HL-60/S4 (cell line): ENCODE data around the gene AJUBA.
"Not testable (repeated sequence)": the region's sequence is repeated elsewhere in the genome, so short reads cannot be mapped to it uniquely, and the experiment has no call there.

Experiments used
- in situ Hi-C: fragments of 300-500 bp; cut with MboI; formaldehyde crosslinking; loops from 2 replicates; pipeline ENCODE4 v1.14.3; 2022; ENCODE audit warnings: low sequenced_read_pairs

Gene AJUBA

GRCh38 chr14:22952418-22952817 lies 29.9 kb downstream of the AJUBA start:
- in situ Hi-C loops, result no loop called here

DNA sequence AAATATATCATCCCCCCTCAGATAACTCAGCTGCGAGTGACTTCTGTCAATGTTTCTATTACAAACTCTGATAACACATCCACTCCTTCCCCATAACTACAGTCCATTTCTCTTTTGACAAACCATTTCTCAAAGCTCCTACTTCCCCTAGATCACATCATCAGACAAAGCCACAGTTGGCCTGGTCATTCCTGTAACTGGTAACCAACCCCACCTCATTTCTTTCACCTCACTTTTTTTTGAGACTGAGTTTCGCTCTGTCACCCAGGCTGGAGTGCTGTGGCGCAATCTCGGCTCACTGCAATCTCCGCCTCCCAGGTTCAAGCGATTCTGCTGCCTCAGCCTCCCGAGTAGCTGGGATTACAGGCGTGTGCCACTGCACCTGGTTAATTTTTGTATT lies 30.6 kb downstream of the AJUBA start:
- in situ Hi-C loops, result not testable (repeated sequence)

DNA sequence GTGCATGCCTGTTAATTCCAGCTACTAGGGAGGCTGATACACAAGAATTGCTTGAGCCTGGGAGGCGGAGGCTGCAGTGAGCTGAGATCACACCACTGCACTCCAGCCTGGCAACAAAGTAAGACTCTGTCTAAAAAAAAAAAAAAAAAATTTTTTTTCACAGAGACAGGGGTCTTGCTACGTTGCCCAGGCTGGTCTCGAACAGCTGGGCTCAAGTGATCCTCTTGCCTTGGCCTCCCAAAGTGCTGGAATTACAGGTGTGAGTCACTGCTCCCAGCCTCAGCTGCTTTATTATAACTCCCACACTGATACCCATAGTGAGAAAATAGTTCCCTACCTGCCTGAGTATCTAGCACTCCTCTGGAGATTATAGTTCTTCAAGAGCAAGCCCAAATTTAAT lies 36.7 kb downstream of the AJUBA start:
- in situ Hi-C loops, result no loop called here

DNA sequence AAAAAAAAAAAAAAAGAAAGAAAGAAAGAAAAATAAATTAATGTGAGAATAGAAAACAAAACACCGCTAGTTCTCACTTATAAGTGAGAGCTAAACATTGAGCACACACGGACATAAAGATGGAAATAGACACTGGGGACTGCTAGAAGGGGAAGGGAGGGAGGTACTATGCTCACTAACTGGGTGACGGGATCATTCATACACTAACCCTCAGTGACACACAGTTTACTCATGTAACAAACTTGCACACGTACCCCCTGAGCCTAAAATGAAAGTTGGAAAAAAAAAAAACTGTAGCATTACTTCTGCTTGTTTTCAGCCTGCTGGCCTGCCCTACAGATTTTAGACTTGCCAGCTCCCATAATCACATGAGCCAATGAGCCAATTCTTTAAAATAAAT lies 42.7 kb downstream of the AJUBA start:
- in situ Hi-C loops, result no loop called here

DNA sequence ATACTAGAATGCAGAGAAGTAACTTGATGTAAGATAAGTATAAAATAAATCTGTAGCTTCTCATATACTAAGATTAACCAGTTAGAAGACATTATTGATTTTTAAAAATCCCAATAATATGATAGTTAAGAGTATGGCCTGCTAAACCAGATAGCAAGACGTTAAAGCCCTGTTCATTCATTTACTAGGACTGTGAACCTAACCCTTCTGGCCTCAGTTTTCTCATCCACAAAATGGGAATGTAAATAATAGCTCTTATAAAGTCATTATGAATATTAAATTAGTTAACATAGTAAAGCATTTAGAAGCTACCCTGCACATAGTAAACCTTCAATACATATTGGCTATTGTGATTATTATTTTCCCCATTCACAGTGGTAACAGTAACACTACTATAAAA lies 47.2 kb downstream of the AJUBA start:
- in situ Hi-C loops, result no loop called here

DNA sequence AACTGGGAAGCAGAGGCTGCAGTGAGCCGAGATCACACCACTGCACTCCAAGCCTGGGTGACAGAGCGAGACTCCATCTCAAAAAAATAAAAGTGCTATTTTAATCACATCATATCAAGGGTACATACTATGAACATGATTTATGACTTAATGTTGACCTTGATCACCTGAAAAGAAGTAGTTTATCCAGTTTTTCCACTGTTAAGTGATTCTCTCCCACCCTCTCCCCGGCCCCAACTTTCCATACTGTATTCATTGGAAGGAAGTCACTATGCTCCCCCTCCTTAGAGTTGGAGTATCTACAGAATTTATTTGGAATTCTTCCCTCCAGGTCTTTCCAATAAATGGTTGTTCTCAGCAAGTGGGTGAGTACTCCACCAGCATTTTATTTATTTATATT lies 50.2 kb downstream of the AJUBA start:
- in situ Hi-C loops, result no loop called here

- in situ Hi-C loops, result no loop called here
These were observed 52.4 kb downstream of the AJUBA start for GRCh38 chr14:22929961-22930364.

- in situ Hi-C loops, result no loop called here
These were observed 53.0 kb downstream of the AJUBA start, which contains the start of gene PRMT5 for GRCh38 chr14:22929104-22929960. Gene PRMT5, minus strand, starts transcription at chr14:22929376. Its CDS starts 15 bp downstream, at chr14:22929361.

- in situ Hi-C loops, result no loop called here
These were observed 53.9 kb downstream of the AJUBA start for GRCh38 chr14:22928237-22929103.

GRCh38 chr14:22926316-22926715 lies 56.0 kb downstream of the AJUBA start:
- in situ Hi-C loops, result no loop called here

DNA sequence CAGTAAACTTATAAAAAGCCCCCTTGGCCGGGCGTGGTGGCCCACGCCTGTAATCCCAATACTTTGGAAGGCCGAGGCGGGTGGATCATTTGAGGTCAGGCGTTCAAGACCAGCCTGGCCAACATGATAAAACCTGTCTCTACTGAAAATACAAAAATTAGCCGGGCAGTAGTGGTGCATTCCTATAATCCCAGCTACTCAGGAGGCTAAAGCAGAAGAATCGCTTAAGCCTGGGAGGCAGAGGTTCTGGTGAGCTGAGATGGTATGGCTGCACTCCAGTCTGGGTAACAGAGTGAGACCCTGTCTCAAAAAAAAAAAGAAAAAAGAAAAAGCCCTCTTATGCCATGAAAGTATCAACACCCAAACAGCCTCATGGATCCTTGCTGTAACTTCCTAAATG lies 56.8 kb downstream of the AJUBA start:
- in situ Hi-C loops, result no loop called here

- in situ Hi-C loops, result no loop called here
These were observed 58.6 kb downstream of the AJUBA start for GRCh38 chr14:22923746-22924145.

DNA sequence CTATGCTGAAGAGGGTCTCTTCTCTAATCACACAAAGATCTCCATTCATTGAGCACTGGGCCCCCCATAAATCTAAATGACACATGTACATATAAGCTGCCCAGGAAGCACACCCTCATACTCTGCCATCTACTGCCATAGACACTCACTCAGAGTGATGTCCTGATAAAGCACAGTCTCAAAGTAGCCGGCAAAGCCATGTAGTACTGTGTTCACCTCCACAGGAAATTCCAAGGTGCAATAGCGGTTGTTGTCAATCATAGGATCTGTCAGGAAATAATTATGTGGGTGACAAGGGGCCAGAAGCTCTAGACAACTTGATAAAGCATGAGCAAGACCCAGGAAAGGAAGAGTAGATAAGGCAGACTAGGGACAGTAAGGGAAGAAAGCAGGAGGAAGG lies 60.1 kb downstream of the AJUBA start:
- in situ Hi-C loops, result no loop called here
